ENCODE data around the gene BHLHE40.

BHLHE40 gene

DNA sequence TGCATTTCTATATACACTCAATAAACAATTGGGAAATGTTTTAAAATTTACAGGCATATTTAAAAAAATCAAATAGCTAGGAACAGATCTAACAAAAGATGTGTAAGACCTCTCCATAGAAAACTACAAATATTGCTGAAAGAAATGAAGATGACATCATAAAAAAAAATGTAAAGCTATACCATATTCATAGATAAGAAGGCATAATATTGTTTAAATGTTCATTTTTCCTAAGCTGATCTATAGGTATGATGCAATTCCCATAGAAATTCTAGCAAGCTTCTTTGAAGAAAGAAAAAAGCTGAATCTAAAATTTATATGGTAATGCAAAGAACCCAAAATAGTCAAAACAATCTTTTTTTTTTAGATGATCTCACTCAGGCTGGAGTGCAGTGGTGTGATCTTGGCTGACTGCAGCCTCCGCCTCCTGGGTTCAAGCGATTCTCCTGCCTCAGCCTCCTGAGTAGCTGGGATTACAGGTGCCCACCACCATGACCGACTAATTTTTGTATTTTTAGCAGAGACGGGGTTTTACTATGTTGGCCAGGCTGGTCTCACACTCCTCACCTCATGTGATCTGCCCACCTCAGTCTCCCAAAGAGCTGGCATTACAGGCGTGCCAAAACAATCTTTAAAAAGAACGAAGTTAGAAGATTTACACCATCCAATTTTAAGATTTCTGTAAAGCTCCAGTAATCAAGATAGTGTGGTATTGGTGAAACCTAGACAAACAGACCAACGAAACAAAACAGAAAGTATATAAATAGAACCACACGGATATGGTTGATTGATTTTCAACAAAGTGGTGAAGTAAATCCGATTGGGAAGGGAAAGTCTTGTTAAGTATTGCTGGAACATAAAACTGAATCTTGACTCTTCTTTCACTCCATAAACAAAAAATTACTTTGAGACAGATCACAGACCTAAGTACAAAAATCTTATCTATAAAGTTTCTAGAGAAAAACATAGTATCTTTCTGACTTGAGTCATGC is 6.3 kb upstream of the BHLHE40 start:
- in situ Hi-C loops (cut with MboI; ENCODE audit: low sequenced_read_pairs, unreplicated experiment), result loop anchor here (10.0 kb wide), 2 partner anchors 138 to 248 kb away; no protein-coding TSS in a partner anchor
- no peak for DNase-seq (ENCODE audit: low spot score)
- TF ChIP-seq, protein P1, sequence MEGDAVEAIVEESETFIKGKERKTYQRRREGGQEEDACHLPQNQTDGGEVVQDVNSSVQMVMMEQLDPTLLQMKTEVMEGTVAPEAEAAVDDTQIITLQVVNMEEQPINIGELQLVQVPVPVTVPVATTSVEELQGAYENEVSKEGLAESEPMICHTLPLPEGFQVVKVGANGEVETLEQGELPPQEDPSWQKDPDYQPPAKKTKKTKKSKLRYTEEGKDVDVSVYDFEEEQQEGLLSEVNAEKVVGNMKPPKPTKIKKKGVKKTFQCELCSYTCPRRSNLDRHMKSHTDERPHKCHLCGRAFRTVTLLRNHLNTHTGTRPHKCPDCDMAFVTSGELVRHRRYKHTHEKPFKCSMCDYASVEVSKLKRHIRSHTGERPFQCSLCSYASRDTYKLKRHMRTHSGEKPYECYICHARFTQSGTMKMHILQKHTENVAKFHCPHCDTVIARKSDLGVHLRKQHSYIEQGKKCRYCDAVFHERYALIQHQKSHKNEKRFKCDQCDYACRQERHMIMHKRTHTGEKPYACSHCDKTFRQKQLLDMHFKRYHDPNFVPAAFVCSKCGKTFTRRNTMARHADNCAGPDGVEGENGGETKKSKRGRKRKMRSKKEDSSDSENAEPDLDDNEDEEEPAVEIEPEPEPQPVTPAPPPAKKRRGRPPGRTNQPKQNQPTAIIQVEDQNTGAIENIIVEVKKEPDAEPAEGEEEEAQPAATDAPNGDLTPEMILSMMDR (IDR thresholded peaks at IDR 0.05; ENCODE audit: borderline replicate concordance, control extremely low read depth, extremely low read depth, insufficient read depth, missing control alignments), result no peak

DNA sequence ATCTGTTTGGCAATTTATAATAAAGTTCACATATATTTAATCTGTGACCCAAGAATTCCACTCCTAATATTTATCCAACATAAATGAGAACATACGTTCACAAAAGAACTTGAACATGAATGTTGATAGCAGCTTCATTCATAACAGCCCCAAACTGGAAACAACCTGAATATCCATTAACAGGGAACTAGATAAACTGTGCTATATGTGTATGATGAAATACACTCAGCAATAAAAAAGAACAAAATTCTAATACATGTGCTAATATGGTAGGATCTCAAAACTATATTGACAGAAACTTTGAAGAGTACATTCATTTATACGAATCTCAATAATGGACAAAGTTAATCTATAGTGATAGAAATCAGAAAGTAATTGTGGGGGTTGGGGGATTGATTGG is 5.1 kb upstream of the BHLHE40 start:
- TF ChIP-seq, protein P1 (IDR thresholded peaks at IDR 0.05; ENCODE audit: borderline replicate concordance, control extremely low read depth, extremely low read depth, insufficient read depth, missing control alignments), result no peak
- in situ Hi-C loops (cut with MboI; ENCODE audit: low sequenced_read_pairs, unreplicated experiment), result loop anchor here (10.0 kb wide), 2 partner anchors 139 to 249 kb away; no protein-coding TSS in a partner anchor
- DNase-seq (ENCODE audit: low spot score), result no peak

DNA sequence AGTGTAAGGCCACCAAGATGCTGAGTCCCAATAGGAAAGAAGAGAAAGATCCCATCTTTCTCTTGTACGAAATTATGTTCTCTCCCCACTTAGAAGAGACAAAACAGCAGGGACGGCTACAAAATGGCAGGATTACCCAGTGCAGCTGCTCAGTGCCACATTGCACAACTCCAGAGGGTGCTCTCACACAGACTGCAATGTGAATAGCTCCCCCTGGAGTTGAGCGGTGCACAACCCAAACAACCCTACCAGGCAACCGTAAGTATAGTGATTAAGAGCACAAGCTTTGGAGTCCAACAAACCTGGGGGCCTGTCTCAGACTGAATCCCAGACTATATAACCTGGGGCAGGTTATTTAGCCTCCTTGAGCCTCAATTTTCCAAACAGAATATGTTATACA is 3.1 kb upstream of the BHLHE40 start:
- in situ Hi-C loops (cut with MboI; ENCODE audit: low sequenced_read_pairs, unreplicated experiment), result loop anchor here (10.0 kb wide), 2 partner anchors 141 to 251 kb away; no protein-coding TSS in a partner anchor
- DNase-seq (ENCODE audit: low spot score), result peak; percentile 46
- TF ChIP-seq, protein P1 (IDR thresholded peaks at IDR 0.05; ENCODE audit: borderline replicate concordance, control extremely low read depth, extremely low read depth, insufficient read depth, missing control alignments), result peak; percentile 74

DNA sequence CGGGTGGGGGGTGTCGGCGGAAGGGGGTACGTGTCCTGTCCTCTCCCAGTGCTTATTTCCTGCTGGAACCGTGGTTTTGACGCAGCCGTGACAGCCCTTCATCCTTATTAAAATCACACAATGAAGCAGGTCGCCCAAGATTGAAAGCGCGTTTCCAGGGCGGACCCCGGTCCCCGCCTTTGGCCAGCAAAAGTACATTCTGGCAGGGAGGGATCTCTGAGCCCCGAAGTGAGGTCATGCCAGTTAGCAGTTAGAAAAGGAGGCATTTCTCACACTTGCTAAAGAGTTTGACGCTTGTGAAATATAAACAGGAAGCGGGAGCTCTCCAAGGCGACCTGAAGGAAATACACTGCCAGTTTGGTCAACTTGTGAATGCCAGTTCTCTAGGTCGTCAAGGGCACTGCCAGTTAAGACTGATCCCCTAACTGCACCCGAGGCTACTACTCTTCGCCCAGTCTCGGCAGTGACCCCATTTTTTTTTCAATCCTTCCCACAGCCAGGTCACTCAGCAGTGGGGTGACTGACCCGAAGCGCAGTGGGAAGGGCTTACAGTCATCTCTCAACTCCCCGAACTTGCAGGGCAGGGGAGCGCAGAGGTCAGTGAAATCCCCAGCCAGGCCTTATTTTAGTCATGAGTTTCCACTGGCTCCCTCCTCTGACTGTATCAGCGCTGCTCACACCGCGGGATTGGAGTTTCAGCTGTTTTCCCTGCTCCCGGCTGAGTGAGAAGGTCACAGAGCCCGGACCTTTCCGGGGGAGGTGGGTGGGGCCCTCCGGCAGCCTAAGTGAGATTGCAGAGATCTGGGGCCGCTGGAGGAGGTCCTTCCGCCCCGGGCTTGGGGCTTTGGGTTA is 2.0 kb upstream of the BHLHE40 start:
- in situ Hi-C loops (cut with MboI; ENCODE audit: low sequenced_read_pairs, unreplicated experiment), result loop anchor here (10.0 kb wide), 2 partner anchors 142 to 252 kb away; no protein-coding TSS in a partner anchor
- DNase-seq (ENCODE audit: low spot score), result peak; percentile 75
- TF ChIP-seq, protein P1 (IDR thresholded peaks at IDR 0.05; ENCODE audit: borderline replicate concordance, control extremely low read depth, extremely low read depth, insufficient read depth, missing control alignments), result no peak

DNA sequence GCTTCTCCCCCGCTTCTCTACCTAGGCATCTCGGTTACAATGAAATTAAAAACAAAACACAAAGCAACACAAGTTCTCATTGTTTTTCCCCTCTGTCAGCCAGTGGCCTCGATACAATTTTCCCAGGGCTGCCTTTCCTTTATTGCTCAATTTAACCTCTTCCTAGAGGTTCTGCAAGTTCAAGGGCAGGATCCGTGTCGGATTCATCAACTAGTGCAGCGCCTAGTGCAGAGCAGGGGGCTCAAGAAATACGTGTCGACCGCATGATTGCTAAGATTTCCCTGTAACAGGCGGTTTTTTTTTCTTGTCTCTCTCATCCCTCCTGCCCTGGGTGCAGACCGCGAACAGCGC is 1.4 kb upstream of the BHLHE40 start:
- no peak for DNase-seq (ENCODE audit: low spot score)
- in situ Hi-C loops (cut with MboI; ENCODE audit: low sequenced_read_pairs, unreplicated experiment), result loop anchor here (10.0 kb wide), 2 partner anchors 143 to 253 kb away; no protein-coding TSS in a partner anchor
- TF ChIP-seq, protein P1 (IDR thresholded peaks at IDR 0.05; ENCODE audit: borderline replicate concordance, control extremely low read depth, extremely low read depth, insufficient read depth, missing control alignments), result no peak
